Osteocyte (in vitro differentiated cells): ENCODE results near the gene RFTN2. TPM values are rescaled to one million over a fixed set of nuclear protein-coding genes. Genes with fewer than 3 reads are reported as not detected.

ENCODE experiments used
- DNase-seq: peaks from one replicate; pipeline ENCODE4 v3.0.0; 2021; ENCODE audit warnings: mixed read lengths; ENCODE audit not compliant: unreplicated experiment; ENCODE audit errors: extremely low spot score
- H3K27ac Mint-ChIP-seq: one replicate; pipeline ENCODE4 v1.8.0; 2021; ENCODE audit warnings: mild to moderate bottlenecking, mixed read lengths; ENCODE audit not compliant: unreplicated experiment
- H3K27me3 Mint-ChIP-seq: one replicate; pipeline ENCODE4 v1.8.0; 2021; ENCODE audit warnings: mixed read lengths; ENCODE audit not compliant: unreplicated experiment
- H3K36me3 Mint-ChIP-seq: one replicate; pipeline ENCODE4 v1.8.0; 2021; ENCODE audit warnings: mixed read lengths; ENCODE audit not compliant: unreplicated experiment
- H3K4me1 Mint-ChIP-seq: one replicate; pipeline ENCODE4 v1.8.0; 2021; ENCODE audit warnings: mixed read lengths; ENCODE audit not compliant: unreplicated experiment
- H3K4me3 Mint-ChIP-seq: one replicate; pipeline ENCODE4 v1.8.0; 2021; ENCODE audit warnings: mild to moderate bottlenecking, moderate library complexity, mixed read lengths; ENCODE audit not compliant: unreplicated experiment
- H3K9me3 Mint-ChIP-seq: one replicate; pipeline ENCODE4 v1.8.0; 2021; ENCODE audit warnings: mixed read lengths; ENCODE audit not compliant: unreplicated experiment
- long read RNA-seq: library from polyadenylated mRNA; unstranded; transcript quantifications from one replicate; pipeline ENCODE4 v2.0.0, GENCODE V29; 2021
- total RNA-seq: library from RNA; stranded (reverse); gene quantifications from 2 replicates; pipeline ENCODE4 v1.2.1, GENCODE V29; 2021
- TF ChIP-seq, protein P1 (sequence below): fragments of 200-600 bp; sonication (generic); IDR thresholded peaks from 2 replicates; pipeline ENCODE4 v1.5.0; 2021; ENCODE audit warnings: antibody characterized with exemption, mild to moderate bottlenecking, moderate library complexity

The RFTN2 gene, protein sequence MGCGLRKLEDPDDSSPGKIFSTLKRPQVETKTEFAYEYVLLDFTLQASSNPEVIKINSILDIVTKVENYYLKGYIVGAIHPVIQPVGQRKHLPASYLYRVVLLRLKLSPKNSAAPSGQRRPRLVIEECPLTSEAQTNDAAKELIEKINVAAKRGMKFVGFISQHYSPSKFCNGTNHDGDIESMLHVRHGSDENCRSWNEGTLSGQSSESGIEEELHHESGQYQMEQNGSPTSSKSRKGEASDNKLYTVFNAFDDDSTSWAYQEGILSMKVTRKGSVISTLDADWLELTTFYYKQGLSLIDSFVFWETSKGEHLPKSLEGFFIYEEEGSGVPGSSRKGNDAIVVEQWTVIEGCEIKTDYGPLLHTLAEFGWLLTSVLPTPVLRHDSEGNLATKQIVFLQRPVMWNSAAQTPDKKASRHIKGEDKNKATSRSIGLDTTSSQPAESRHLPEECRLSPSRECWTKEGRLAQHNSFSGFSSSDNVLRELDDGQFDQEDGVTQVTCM
- 29.4 and 30.6 TPM in 2 replicates for total RNA-seq
- long read RNA-seq, full-length matches to known transcripts: 64 of 101 reads
- long read RNA-seq, partial matches to known transcripts: 18 of 101 reads
- long read RNA-seq, other reads (novel, unspliced or antisense): 19 of 101 reads

DNA sequence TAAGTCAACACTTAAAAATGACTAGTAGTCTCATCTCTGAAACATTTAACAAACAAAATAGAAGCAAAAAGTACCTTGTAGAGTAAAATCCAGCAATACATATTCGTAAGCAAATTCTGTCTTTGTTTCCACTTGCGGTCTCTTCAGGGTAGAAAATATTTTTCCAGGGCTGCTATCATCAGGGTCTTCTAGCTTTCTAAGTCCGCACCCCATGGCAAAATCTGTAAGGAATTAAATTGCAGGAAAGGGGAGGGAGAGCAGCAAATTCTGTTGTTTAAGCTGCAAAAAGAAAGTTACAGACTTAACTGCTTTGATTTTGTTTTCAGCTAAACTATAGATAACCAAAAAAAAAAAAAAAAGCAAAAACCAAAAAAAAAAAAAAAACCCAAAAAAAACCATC, at the start of gene RFTN2:
RFTN2 (minus strand) TSS at position 342 of the 400 bp plus-strand sequence; CDS start at position 213, 129 bp downstream.
- TF ChIP-seq, protein P1, sequence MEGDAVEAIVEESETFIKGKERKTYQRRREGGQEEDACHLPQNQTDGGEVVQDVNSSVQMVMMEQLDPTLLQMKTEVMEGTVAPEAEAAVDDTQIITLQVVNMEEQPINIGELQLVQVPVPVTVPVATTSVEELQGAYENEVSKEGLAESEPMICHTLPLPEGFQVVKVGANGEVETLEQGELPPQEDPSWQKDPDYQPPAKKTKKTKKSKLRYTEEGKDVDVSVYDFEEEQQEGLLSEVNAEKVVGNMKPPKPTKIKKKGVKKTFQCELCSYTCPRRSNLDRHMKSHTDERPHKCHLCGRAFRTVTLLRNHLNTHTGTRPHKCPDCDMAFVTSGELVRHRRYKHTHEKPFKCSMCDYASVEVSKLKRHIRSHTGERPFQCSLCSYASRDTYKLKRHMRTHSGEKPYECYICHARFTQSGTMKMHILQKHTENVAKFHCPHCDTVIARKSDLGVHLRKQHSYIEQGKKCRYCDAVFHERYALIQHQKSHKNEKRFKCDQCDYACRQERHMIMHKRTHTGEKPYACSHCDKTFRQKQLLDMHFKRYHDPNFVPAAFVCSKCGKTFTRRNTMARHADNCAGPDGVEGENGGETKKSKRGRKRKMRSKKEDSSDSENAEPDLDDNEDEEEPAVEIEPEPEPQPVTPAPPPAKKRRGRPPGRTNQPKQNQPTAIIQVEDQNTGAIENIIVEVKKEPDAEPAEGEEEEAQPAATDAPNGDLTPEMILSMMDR: no peak
- H3K27me3 Mint-ChIP-seq: no peaks in the 10 kb centered on the region
- DNase-seq: no peak
- H3K36me3 Mint-ChIP-seq: peaks cover 17% of the 10 kb centered on the region
- H3K27ac Mint-ChIP-seq: peak within 1 kb of the TSS; percentile 98
- peak within 1 kb of the TSS; percentile 80 for H3K4me3 Mint-ChIP-seq
- H3K9me3 Mint-ChIP-seq: peaks cover 11% of the 10 kb centered on the region
- H3K4me1 Mint-ChIP-seq: peaks cover 44% of the 10 kb centered on the region

DNA sequence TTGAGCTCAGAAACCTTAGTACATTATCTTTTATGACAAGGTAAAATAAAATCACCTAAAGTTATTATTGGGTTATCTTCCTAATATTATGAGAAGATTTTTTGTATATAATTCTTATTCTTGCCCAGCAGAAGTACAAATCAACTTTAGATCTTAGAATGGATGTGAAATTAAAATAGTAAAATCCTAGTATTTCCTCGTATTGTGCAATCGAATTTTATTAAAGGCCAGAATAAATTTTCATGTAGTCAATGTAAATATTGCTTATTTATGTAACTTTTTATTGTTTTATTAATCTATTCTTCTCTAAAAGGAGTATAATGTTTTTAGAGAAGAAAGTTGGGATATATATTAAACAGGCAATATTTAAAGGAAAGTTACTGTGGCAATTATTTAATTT, 42.5 kb upstream of the RFTN2 start:
- H3K27me3 Mint-ChIP-seq: no peaks in the 10 kb centered on the region
- no peak overlapping the region for H3K4me3 Mint-ChIP-seq
- no peaks in the 10 kb centered on the region for H3K9me3 Mint-ChIP-seq
- no peaks in the 10 kb centered on the region for H3K4me1 Mint-ChIP-seq
- DNase-seq: no peak
- TF ChIP-seq, protein P1: no peak
- no peak overlapping the region for H3K27ac Mint-ChIP-seq
- H3K36me3 Mint-ChIP-seq: no peaks in the 10 kb centered on the region

DNA sequence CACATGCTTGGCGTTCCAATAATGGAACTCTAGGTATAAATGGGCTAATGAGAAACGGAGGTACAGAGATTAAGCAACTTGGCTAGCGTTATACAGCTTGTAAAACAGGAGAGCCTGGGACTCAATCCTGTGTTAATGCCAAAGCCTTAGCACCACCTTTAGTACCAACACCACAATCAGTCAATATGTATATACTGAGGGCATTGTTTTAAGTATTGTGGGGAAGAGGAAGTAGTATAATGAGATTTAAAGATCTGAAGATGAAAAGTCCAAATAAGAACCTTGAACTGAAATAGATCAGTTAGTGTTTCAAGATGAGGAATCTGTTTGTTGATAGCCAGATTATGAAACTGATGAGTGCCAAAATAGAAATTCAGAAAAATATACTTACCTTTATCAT, 37.9 kb upstream of the RFTN2 start:
- Mint-ChIP-seq H3K9me3 (no peaks in the 10 kb centered on the region), H3K36me3 (peaks cover 3% of the 10 kb centered on the region), H3K4me3 (no peak overlapping the region), H3K4me1 (peaks cover 6% of the 10 kb centered on the region), H3K27ac (no peak overlapping the region), H3K27me3 (no peaks in the 10 kb centered on the region)
- TF ChIP-seq, protein P1: no peak
- DNase-seq: no peak

DNA sequence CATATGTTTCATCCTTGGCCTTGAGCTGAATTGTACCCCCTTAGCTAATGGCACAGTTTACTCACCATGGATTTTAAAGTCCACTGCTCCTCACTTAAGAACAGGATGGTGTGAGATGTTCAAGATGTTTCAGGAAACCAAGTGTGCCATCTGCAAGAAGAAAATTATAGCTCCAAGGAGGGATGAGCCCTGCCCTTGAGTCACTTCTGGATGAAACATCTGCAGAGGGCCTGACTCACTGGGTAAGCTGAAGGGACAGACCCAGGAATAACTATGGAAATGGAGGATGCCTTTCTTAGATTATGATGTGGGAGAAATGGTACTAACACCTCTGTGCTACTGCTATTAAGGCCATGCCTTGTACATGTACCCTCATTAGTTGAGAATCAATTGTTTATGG, 36.2 kb upstream of the RFTN2 start:
- H3K36me3 Mint-ChIP-seq: peaks cover 3% of the 10 kb centered on the region
- no peak overlapping the region for H3K4me3 Mint-ChIP-seq
- no peaks in the 10 kb centered on the region for H3K9me3 Mint-ChIP-seq

More for the DNA sequence above, 36.2 kb upstream of the RFTN2 start:
- Mint-ChIP-seq H3K27ac (no peak overlapping the region), H3K4me1 (peaks cover 19% of the 10 kb centered on the region), H3K27me3 (no peaks in the 10 kb centered on the region)
- TF ChIP-seq, protein P1: no peak
- DNase-seq: no peak
